Mesodermal cell (in vitro differentiated cells): ENCODE measurements around the gene DMRTC2.

Experiments
- H3K27ac ChIP-seq: 2 replicates; pipeline ENCODE4 v1.7.0; 2013; ENCODE audit warnings: mild to moderate bottlenecking, low read depth, low read length, moderate library complexity; ENCODE audit not compliant: severe bottlenecking
- H3K36me3 ChIP-seq: 2 replicates; pipeline ENCODE4 v1.7.1; 2013; ENCODE audit warnings: mild to moderate bottlenecking, low read length, moderate library complexity; ENCODE audit not compliant: control insufficient read depth, insufficient read depth
- H3K4me1 ChIP-seq: one replicate; pipeline ENCODE4 v1.7.1; 2013; ENCODE audit warnings: mild to moderate bottlenecking, low read length; ENCODE audit not compliant: insufficient read depth, control insufficient read depth, poor library complexity, severe bottlenecking
- H3K4me3 ChIP-seq: 2 replicates; pipeline ENCODE4 v1.7.0; 2013; ENCODE audit warnings: low read length, control low read depth, mild to moderate bottlenecking; ENCODE audit not compliant: insufficient read depth, poor library complexity, severe bottlenecking; ENCODE audit errors: extremely low read depth
- H3K9me3 ChIP-seq: 2 replicates; pipeline ENCODE4 v1.7.1; 2013; ENCODE audit warnings: mild to moderate bottlenecking, low read length, moderate library complexity; ENCODE audit not compliant: control insufficient read depth
- WGBS, 2 experiments: methylation state at CpG; one replicate each; pipeline ENCODE4 v1.1.5; 2013; ENCODE audit warnings: missing lambda C conversion rate in 2 of 2; ENCODE audit not compliant: insufficient coverage in 2 of 2; 5-methylcytosine and 5-hydroxymethylcytosine counted together

Gene DMRTC2

GRCh38 chr19:41880329-41880708 lies 35.5 kb downstream of the DMRTC2 start:
- Histone ChIP-seq H3K36me3 (no peaks in the 10 kb centered on the region), H3K4me1 (no peaks in the 10 kb centered on the region), H3K4me3 (no peak overlapping the region), H3K9me3 (no peaks in the 10 kb centered on the region), H3K27ac (no peak overlapping the region)
- WGBS, 2 experiments = 80% methylated on average over 2 of the region's 5 CpGs; no CpG with 5 or more reads in 1 of the 2 experiments

DNA sequence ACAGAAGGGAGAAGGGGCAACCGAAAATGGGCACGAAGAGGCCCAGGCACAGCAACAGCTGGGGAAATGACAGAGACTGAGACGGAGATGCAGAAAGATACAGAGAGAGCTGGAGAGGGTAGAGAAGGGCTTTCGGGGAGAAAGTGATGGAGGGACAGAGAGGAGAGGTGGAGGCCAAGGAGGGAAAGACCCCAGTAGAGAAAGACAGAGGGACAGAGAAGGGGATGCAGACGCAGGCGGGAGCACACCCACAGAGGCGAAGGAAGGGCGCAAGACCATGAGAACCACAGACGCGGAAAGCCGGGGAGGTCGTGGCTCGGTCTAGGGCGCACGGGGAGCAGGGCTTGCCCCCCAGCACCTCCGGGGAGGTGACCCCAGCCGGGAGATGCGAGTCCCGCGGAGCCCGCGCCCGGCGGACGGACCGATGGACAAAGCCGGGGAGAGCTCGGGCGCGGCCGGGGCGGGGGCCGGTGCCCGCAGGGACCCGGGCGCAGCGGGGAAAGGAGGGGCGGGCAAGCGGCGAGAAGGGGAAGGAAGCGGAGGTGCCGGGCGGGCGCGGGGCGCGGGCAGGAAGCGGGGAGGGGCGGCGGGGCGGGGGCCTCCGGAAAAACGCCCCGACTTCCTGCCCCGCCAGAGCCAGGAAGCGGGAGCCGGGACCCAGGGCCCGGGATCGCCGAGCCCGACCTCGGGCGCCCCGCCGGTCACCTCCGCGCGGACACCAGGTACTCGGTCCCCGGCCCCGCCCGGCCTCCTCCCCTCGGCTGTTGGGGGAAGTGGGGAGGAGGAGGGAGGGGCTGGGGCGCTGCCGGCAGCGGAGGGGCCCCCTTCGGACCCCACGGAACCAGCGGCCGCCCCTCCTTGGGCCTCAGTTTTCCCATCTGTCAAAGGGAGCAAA lies 38.0 kb downstream of the DMRTC2 start, which contains the start of gene ARHGEF1:
Gene ARHGEF1 (plus strand): TSS at position 617 of the 895 bp plus-strand sequence. CDS start 4,899 bp downstream, outside the sequence.
- Histone ChIP-seq H3K9me3 (no peaks in the 10 kb centered on the region), H3K36me3 (no peaks in the 10 kb centered on the region), H3K4me3 (peak within 1 kb of the TSS; percentile 90), H3K4me1 (peaks cover 19% of the 10 kb centered on the region), H3K27ac (peak within 1 kb of the TSS; percentile 56)
- 2 to 6% methylated on average over 46 to 61 of the region's 80 CpGs for WGBS, 2 experiments

- H3K4me1 ChIP-seq = peaks cover 22% of the 10 kb centered on the region
- H3K4me3 ChIP-seq = peak overlapping the region; percentile 90
- peaks cover 4% of the 10 kb centered on the region for H3K36me3 ChIP-seq
- no peak overlapping the region for H3K27ac ChIP-seq
- no peaks in the 10 kb centered on the region for H3K9me3 ChIP-seq
- WGBS, 2 experiments = 0 to 1% methylated on average over 10 to 23 of the region's 23 CpGs
These were observed 38.6 kb downstream of the DMRTC2 start for GRCh38 chr19:41883463-41883820.

DNA sequence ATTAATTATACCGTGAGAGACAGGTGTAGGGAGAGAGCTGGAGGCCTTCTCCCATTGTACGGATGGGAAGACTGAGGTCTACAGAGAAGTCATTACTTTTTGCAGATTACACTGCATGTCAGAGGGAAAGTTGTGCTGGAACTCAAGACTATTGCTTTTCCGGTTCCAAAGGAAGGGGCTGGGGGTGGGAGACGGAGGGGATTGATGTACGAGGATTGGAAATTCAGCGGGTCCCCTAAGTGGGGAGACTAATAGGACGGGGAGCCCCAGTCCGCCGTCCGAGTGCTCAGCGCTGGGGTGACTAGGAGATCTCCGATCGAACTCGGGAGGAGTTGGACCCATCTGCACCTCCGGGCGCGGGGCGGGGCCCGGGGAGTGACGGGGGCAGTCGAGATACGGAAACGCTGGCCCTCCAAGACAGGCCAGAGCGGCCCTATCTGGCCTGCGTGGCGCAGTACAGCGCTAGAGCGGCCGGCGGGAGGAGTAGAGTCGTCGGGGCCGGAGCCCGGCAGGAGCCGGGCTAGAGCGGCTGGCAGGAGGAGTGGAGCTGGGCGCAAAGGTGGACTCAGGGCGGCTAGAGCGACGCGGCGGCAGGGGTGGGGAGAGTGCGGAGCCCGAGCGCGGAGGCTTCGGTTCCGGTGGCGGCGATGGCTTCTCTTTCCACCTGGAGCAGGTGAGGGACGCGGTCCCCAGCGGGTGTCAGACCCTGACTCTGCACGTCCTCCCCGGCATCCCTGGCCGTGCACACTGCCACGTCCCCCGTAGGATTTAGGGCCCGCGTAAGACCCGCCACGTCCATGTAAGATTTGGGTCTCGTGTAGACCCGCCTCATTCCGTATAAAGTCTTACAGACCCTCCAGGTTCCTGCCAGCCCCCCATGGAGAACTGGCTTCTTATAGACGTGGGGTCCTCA lies 39.2 kb downstream of the DMRTC2 start:
- H3K4me3 ChIP-seq = peak overlapping the region; percentile 90
- peaks cover 7% of the 10 kb centered on the region for H3K36me3 ChIP-seq
- peaks cover 22% of the 10 kb centered on the region for H3K4me1 ChIP-seq
- WGBS, 2 experiments = 0% methylated on average over 60 to 61 of the region's 66 CpGs
- no peaks in the 10 kb centered on the region for H3K9me3 ChIP-seq
- H3K27ac ChIP-seq = peak overlapping the region; percentile 56

DNA sequence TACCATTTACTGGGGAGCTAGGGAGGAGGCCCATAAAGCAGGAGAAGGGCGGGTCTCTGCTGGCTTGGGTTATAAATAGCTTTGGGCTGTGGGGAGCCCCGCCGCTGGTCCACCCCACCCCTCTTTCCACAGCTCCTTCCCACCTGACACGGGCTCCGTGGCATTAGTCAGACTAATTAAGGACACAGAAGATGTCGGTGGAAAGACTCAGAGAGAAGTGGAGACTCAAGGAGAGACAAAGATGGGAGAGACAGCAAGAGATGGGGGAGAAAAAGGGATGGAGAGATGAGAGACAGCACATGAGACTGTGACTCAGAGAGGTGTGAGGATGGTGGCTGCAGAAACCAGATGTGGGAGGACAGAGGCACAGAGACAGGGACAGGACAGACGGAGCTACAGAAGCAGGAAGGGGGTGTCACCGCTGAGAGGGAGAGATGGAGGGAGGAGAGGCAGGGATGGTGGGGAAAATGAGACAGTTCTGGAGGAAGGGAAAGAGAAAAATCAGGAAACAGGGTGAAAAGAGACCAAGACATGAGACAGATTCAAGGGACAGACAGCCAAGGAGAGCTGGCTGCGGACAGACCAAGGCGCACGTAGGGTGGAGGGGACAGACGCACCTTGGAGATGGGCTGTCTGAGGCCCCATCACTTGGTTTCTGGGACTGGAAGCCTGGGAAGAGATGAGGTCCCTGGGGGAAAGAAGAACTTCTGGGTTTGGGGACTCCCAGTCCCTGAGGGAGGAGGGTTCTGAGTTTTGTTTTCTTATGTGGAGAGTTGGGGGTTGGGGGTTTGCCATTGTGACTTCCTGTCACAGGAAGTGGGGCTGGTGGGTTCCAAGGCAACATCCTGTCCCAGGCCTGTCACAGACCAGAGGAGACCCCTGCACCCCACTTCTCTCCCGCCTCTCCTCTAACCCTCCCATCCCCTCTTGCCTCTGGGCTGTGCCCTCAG lies 42.2 kb downstream of the DMRTC2 start:
- WGBS, 2 experiments = 67 to 80% methylated on average over 6 to 10 of the region's 13 CpGs
- H3K9me3 ChIP-seq = no peaks in the 10 kb centered on the region
- no peak overlapping the region for H3K4me3 ChIP-seq
- H3K27ac ChIP-seq = no peak overlapping the region
- peaks cover 22% of the 10 kb centered on the region for H3K4me1 ChIP-seq
- peaks cover 31% of the 10 kb centered on the region for H3K36me3 ChIP-seq

- Histone ChIP-seq H3K4me1 (peaks cover 22% of the 10 kb centered on the region), H3K4me3 (no peak overlapping the region), H3K27ac (no peak overlapping the region), H3K36me3 (peaks cover 39% of the 10 kb centered on the region), H3K9me3 (no peaks in the 10 kb centered on the region)
- 52 to 62% methylated on average over 2 to 9 of the region's 17 CpGs for WGBS, 2 experiments
These were observed 43.0 kb downstream of the DMRTC2 start for GRCh38 chr19:41887711-41888382.

DNA sequence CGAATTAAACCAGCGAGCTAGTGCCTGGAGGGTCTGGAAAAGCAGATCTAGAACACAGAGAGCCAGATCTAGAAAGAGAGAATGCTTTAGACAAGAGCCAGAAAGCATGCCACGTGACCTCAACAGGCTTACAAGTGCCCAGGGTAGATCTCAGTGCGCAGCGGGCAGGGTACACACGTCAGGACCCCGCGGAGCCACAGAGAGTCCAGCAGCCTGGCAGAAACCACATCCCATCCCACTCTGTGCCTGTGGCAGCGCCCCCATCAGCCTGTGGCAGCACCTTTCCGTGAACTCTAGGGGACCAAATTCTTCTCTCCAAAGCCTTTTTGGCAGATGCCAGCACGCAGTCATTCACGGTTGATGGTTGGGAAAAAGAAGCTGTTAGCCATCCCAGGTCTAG lies 44.1 kb downstream of the DMRTC2 start:
- Histone ChIP-seq H3K4me1 (peaks cover 22% of the 10 kb centered on the region), H3K9me3 (no peaks in the 10 kb centered on the region), H3K27ac (no peak overlapping the region), H3K36me3 (peaks cover 42% of the 10 kb centered on the region), H3K4me3 (no peak overlapping the region)
- WGBS, 2 experiments = 95 to 99% methylated on average over 6 to 9 of the region's 12 CpGs

DNA sequence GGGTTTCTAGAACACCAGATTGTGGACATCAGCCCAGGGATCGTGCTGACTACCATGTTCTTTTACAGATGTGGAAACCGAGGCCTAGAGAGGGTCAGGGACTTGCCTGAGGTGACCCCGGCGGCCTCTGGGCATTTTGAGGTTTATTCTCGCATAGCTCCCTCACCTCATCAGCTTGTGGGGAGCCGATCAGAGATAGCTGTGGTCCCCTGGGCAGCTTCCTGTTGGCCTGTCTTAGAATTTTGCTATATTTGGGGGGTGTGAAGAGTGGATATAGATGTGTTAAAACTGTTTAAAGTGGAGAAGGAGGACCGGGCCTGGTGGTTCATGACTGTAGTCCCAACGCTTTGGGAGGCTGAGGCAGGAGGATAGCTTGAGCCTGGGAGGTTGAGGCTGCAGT lies 45.1 kb downstream of the DMRTC2 start:
- Histone ChIP-seq H3K4me3 (no peak overlapping the region), H3K27ac (no peak overlapping the region), H3K4me1 (peaks cover 22% of the 10 kb centered on the region), H3K36me3 (peaks cover 47% of the 10 kb centered on the region), H3K9me3 (no peaks in the 10 kb centered on the region)
- 94 to 98% methylated on average over 6 of the region's 8 CpGs for WGBS, 2 experiments

DNA sequence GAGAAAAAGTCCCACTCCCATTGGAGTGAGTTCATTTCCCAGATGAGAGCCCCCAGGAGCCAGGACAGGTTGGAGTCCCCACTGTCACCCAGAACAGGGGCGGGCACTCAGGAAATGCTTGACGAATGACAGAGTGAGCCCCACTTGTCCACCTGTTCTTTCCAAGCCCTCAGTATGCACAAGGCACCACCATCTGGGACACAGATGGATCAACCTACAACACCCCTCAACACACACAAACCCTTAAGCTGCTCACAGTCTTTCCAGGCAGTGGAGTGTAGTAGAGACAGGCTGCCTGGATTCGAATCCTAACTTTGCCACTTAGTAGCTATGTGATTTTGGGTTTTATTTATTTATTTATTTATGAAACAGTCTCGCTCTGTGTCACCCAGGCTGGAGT lies 46.1 kb downstream of the DMRTC2 start:
- peaks cover 57% of the 10 kb centered on the region for H3K36me3 ChIP-seq
- peaks cover 22% of the 10 kb centered on the region for H3K4me1 ChIP-seq
- H3K4me3 ChIP-seq = no peak overlapping the region
- no peaks in the 10 kb centered on the region for H3K9me3 ChIP-seq
- H3K27ac ChIP-seq = no peak overlapping the region
- 98 to 100% methylated on average over 2 to 3 of the region's 4 CpGs for WGBS, 2 experiments
